DOHH2 (cell line): ENCODE measurements around the gene RTL5.

ENCODE experiments used
- EZH2phosphoT487 ChIP-seq: fragments of 200-600 bp; sonication (generic); IDR thresholded peaks from 2 replicates; pipeline ENCODE4 v1.6.1; 2017; ENCODE audit warnings: borderline replicate concordance, mild to moderate bottlenecking, antibody characterized with exemption, low read length, moderate library complexity, mixed read lengths
- TF ChIP-seq, protein P1 (sequence below): fragments of 200-600 bp; sonication (generic); IDR thresholded peaks from one replicate; pipeline ENCODE4 v1.5.1; 2014; ENCODE audit warnings: antibody characterized with exemption, mild to moderate bottlenecking, low read depth, low read length; ENCODE audit not compliant: poor library complexity, severe bottlenecking

GRCh38 chrX:72139538-72139937 lies 7.8 kb upstream of the RTL5 start:
- TF ChIP-seq, protein P1, sequence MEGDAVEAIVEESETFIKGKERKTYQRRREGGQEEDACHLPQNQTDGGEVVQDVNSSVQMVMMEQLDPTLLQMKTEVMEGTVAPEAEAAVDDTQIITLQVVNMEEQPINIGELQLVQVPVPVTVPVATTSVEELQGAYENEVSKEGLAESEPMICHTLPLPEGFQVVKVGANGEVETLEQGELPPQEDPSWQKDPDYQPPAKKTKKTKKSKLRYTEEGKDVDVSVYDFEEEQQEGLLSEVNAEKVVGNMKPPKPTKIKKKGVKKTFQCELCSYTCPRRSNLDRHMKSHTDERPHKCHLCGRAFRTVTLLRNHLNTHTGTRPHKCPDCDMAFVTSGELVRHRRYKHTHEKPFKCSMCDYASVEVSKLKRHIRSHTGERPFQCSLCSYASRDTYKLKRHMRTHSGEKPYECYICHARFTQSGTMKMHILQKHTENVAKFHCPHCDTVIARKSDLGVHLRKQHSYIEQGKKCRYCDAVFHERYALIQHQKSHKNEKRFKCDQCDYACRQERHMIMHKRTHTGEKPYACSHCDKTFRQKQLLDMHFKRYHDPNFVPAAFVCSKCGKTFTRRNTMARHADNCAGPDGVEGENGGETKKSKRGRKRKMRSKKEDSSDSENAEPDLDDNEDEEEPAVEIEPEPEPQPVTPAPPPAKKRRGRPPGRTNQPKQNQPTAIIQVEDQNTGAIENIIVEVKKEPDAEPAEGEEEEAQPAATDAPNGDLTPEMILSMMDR, result no peak
- no peak for TF ChIP-seq EZH2phosphoT487
